ENCODE data around the gene GSK3A.

Gene GSK3A

GRCh38 chr19:42203700-42204099 is 38.7 kb downstream of the GSK3A start:
- DNase-seq (ENCODE audit: low read depth in 2 of 2) = no peak
- no peak overlapping the region for H3K4me3 ChIP-seq (replicated peaks in 1 of 2; ENCODE audit: low read depth in 2 of 2, low read length in 2 of 2)
- no peak for TF ChIP-seq CTCF (IDR thresholded peaks at IDR 0.05; ENCODE audit: low read depth, low read length)

GRCh38 chr19:42202290-42202880 is 40.0 kb downstream of the GSK3A start:
- no peak for TF ChIP-seq CTCF (IDR thresholded peaks at IDR 0.05; ENCODE audit: low read depth, low read length)
- DNase-seq (ENCODE audit: low read depth in 2 of 2) = no peak
- no peak overlapping the region for H3K4me3 ChIP-seq (replicated peaks in 1 of 2; ENCODE audit: low read depth in 2 of 2, low read length in 2 of 2)

GRCh38 chr19:42201489-42202289 is 40.7 kb downstream of the GSK3A start:
- DNase-seq (ENCODE audit: low read depth in 2 of 2) = no peak
- TF ChIP-seq CTCF (IDR thresholded peaks at IDR 0.05; ENCODE audit: low read depth, low read length) = no peak
- H3K4me3 ChIP-seq (replicated peaks in 1 of 2; ENCODE audit: low read depth in 2 of 2, low read length in 2 of 2) = no peak overlapping the region

- H3K4me3 ChIP-seq (replicated peaks in 1 of 2; ENCODE audit: low read depth in 2 of 2, low read length in 2 of 2) = no peak overlapping the region
- DNase-seq (ENCODE audit: low read depth in 2 of 2) = no peak
Observed at GRCh38 chr19:42200116-42200715, 42.2 kb downstream of the GSK3A start.

GRCh38 chr19:42199440-42200115 is 42.8 kb downstream of the GSK3A start:
- H3K4me3 ChIP-seq (replicated peaks in 1 of 2; ENCODE audit: low read depth in 2 of 2, low read length in 2 of 2) = no peak overlapping the region
- no peak for TF ChIP-seq CTCF (IDR thresholded peaks at IDR 0.05; ENCODE audit: low read depth, low read length)
- DNase-seq (ENCODE audit: low read depth in 2 of 2) = no peak

More at GRCh38 chr19:42200116-42200715, 42.2 kb downstream of the GSK3A start:
- TF ChIP-seq CTCF (IDR thresholded peaks at IDR 0.05; ENCODE audit: low read depth, low read length) = no peak

- TF ChIP-seq CTCF (IDR thresholded peaks at IDR 0.05; ENCODE audit: low read depth, low read length) = no peak
- H3K4me3 ChIP-seq (replicated peaks in 1 of 2; ENCODE audit: low read depth in 2 of 2, low read length in 2 of 2) = no peak overlapping the region
- no peak for DNase-seq (ENCODE audit: low read depth in 2 of 2)
Observed at GRCh38 chr19:42198676-42199439, 43.5 kb downstream of the GSK3A start.
